WTC11 (cell line): ENCODE results near the gene XRCC5. TPM values are rescaled to one million over a fixed set of nuclear protein-coding genes. Genes with fewer than 3 reads are reported as not detected.

Source experiments
- ATAC-seq: fragments of 200-7000 bp; cut with Tn5 transposase; 2 replicates; pipeline ENCODE4 v1.10.0; 2021; ENCODE audit warnings: mild to moderate bottlenecking, moderate library complexity
- CTCF ChIA-PET: fragments of 300-600 bp; sonication (Branson Sonifier 250); formaldehyde crosslinking; loops from one replicate; lab custom pipeline; 2021; ENCODE audit warnings: antibody characterized with exemption; lab: Charles Lee
- POLR2A ChIA-PET: fragments of 350-600 bp; sonication (Branson Sonifier 250); formaldehyde crosslinking; loops from one replicate; lab custom pipeline; 2021; ENCODE audit warnings: antibody characterized with exemption; lab: Charles Lee
- DNase-seq: peaks from one replicate; pipeline ENCODE4 v3.0.0; 2021; ENCODE audit warnings: low spot score
- H3K27ac Mint-ChIP-seq: 2 replicates; pipeline ENCODE4 v1.8.0; 2021; ENCODE audit warnings: mixed read lengths
- H3K27me3 Mint-ChIP-seq: 2 replicates; pipeline ENCODE4 v1.8.0; 2021; ENCODE audit warnings: low read depth, mild to moderate bottlenecking, moderate library complexity, mixed read lengths
- H3K36me3 Mint-ChIP-seq: 2 replicates; pipeline ENCODE4 v1.8.0; 2021; ENCODE audit warnings: mixed read lengths
- H3K4me1 Mint-ChIP-seq: 2 replicates; pipeline ENCODE4 v1.8.0; 2022; ENCODE audit warnings: mixed read lengths
- H3K4me3 Mint-ChIP-seq: 2 replicates; pipeline ENCODE4 v1.8.0; 2021; ENCODE audit warnings: mild to moderate bottlenecking, moderate library complexity, mixed read lengths
- H3K9me3 Mint-ChIP-seq: 2 replicates; pipeline ENCODE4 v1.8.0; 2021; ENCODE audit warnings: mixed read lengths
- CBFB ChIP-seq: sonication (generic); formaldehyde crosslinking; IDR thresholded peaks from 2 replicates; pipeline ENCODE4 v1.8.1; 2022; ENCODE audit warnings: mild to moderate bottlenecking, low read depth, missing genetic modification reagents
- CREM ChIP-seq: sonication (generic); formaldehyde crosslinking; IDR thresholded peaks from 2 replicates; pipeline ENCODE4 v1.8.1; 2022; ENCODE audit warnings: mild to moderate bottlenecking, missing genetic modification reagents, moderate library complexity
- FOXP1 ChIP-seq: sonication (generic); formaldehyde crosslinking; IDR thresholded peaks from 2 replicates; pipeline ENCODE4 v1.8.0; 2022; ENCODE audit warnings: missing genetic modification reagents, mild to moderate bottlenecking, moderate library complexity, borderline replicate concordance
- GABPB1 ChIP-seq: sonication (generic); formaldehyde crosslinking; IDR thresholded peaks from 2 replicates; pipeline ENCODE4 v1.8.1; 2023; ENCODE audit warnings: mild to moderate bottlenecking, missing genetic modification reagents
- HMGA2 ChIP-seq: fragments of 250-450 bp; sonication (Bioruptor Pico); IDR thresholded peaks from 2 replicates; pipeline ENCODE4 v1.4.0; 2021; ENCODE audit warnings: mild to moderate bottlenecking, moderate library complexity
- JAZF1 ChIP-seq: fragments of 250-450 bp; sonication (Bioruptor Pico); IDR thresholded peaks from 2 replicates; pipeline ENCODE4 v1.9.0; 2021; ENCODE audit warnings: moderate library complexity, mild to moderate bottlenecking, inconsistent platforms
- NFATC4 ChIP-seq: fragments of 250-450 bp; sonication (Bioruptor Pico); IDR thresholded peaks from 2 replicates; pipeline ENCODE4 v1.9.0; 2021; ENCODE audit warnings: mild to moderate bottlenecking
- RELA ChIP-seq: sonication (generic); formaldehyde crosslinking; IDR thresholded peaks from 2 replicates; pipeline ENCODE4 v1.8.1; 2022; ENCODE audit warnings: missing genetic modification reagents, mild to moderate bottlenecking, borderline replicate concordance
- SMAD3 ChIP-seq: sonication (generic); formaldehyde crosslinking; IDR thresholded peaks from 2 replicates; pipeline ENCODE4 v1.8.0; 2022; ENCODE audit warnings: missing genetic modification reagents, mild to moderate bottlenecking, borderline replicate concordance
- TCF7 ChIP-seq: sonication (generic); formaldehyde crosslinking; IDR thresholded peaks from 2 replicates; pipeline ENCODE4 v1.8.0; 2022; ENCODE audit warnings: mild to moderate bottlenecking, low read depth, missing genetic modification reagents, moderate library complexity
- total RNA-seq: library from RNA; stranded (reverse); gene quantifications from 3 replicates; pipeline ENCODE4 v1.2.3, GENCODE V29; 2021
- TF ChIP-seq, protein P1 (sequence below): sonication (generic); formaldehyde crosslinking; IDR thresholded peaks from 2 replicates; pipeline ENCODE4 v1.8.1; 2023; ENCODE audit warnings: mild to moderate bottlenecking, missing genetic modification reagents, borderline replicate concordance
- TF ChIP-seq, protein P2 (sequence below): sonication (generic); formaldehyde crosslinking; IDR thresholded peaks from 2 replicates; pipeline ENCODE4 v1.8.1; 2022; ENCODE audit warnings: missing genetic modification reagents, borderline replicate concordance
- TF ChIP-seq, protein P3 (sequence below): sonication (generic); formaldehyde crosslinking; IDR thresholded peaks from 2 replicates; pipeline ENCODE4 v1.8.0; 2023; ENCODE audit warnings: missing genetic modification reagents, mild to moderate bottlenecking, borderline replicate concordance

XRCC5 gene
- total RNA-seq, 1 experiment from 2014 or later = 522 TPM

DNA sequence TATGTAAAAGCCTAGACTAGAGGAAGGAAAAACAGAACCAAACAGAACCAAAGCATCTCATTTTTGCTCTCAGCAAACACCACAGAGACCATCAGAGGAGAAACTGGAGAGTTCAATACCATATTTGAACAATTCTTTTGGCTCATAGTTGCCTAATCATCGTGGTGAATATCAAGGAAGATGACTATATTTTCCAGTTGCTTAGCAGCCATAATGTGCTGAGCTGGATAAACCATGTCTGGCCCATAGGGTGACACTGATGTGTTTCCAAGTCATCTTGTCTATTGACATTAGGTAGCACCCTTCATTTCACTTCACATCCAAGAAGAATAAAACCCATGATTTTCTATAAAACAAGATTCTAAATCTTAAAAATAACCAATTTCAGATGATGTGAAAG, 5.9 kb upstream of the XRCC5 start (continued):
- TF ChIP-seq SMAD3 (no peak), TCF7 (CRISPR knock-in tag) (no peak), CBFB (CRISPR knock-in tag) (no peak)
- TF ChIP-seq, all 79 proteins: peak for 0

DNA sequence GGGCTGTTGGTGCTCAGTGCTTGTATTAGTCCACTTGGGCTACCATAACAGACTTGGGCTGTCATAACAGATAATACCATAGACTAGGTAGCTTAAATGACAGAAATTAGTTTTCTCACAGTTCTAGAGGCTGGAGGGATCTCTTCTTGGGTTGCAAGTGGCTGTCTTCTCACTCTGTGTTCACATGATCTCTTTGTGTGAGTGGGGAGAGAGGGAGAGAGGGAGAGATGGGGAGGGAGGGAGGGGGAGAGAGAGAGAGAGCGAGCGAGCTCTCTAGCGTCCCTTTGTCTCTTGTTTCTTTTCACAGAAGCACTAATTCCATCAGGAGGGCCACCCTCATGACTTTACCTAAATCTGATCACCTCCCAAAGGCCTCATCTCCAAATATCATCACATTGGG, 4.5 kb upstream of the XRCC5 start:
- POLR2A ChIA-PET = interaction anchor here (0.8 kb wide), 1 partner anchor 21 kb away, joined by 4 read pairs; no protein-coding TSS in a partner anchor
- TF ChIP-seq, protein P1, sequence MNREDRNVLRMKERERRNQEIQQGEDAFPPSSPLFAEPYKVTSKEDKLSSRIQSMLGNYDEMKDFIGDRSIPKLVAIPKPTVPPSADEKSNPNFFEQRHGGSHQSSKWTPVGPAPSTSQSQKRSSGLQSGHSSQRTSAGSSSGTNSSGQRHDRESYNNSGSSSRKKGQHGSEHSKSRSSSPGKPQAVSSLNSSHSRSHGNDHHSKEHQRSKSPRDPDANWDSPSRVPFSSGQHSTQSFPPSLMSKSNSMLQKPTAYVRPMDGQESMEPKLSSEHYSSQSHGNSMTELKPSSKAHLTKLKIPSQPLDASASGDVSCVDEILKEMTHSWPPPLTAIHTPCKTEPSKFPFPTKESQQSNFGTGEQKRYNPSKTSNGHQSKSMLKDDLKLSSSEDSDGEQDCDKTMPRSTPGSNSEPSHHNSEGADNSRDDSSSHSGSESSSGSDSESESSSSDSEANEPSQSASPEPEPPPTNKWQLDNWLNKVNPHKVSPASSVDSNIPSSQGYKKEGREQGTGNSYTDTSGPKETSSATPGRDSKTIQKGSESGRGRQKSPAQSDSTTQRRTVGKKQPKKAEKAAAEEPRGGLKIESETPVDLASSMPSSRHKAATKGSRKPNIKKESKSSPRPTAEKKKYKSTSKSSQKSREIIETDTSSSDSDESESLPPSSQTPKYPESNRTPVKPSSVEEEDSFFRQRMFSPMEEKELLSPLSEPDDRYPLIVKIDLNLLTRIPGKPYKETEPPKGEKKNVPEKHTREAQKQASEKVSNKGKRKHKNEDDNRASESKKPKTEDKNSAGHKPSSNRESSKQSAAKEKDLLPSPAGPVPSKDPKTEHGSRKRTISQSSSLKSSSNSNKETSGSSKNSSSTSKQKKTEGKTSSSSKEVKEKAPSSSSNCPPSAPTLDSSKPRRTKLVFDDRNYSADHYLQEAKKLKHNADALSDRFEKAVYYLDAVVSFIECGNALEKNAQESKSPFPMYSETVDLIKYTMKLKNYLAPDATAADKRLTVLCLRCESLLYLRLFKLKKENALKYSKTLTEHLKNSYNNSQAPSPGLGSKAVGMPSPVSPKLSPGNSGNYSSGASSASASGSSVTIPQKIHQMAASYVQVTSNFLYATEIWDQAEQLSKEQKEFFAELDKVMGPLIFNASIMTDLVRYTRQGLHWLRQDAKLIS (CRISPR knock-in tag) = no peak
- TF ChIP-seq NFATC4 (no peak), RELA (CRISPR knock-in tag) (no peak), CREM (CRISPR knock-in tag) (no peak), HMGA2 (CRISPR knock-in tag) (no peak), JAZF1 (CRISPR knock-in tag) (no peak), FOXP1 (CRISPR knock-in tag) (no peak)
- DNase-seq (no peak), ATAC-seq (no peak)
- H3K4me3 Mint-ChIP-seq = no peak overlapping the region
- H3K27ac Mint-ChIP-seq = no peak overlapping the region
- H3K4me1 Mint-ChIP-seq = peaks cover 16% of the 10 kb centered on the region
- no peaks in the 10 kb centered on the region; the same call in 1 of the 2 replicates for H3K27me3 Mint-ChIP-seq
- 0 out of 2 replicates have a peak, but pooled peaks cover 1% of the 10 kb centered on the region for H3K36me3 Mint-ChIP-seq
- CTCF ChIA-PET = interaction anchor here (1.2 to 1.3 kb wide), 2 partner anchors 10 to 41 kb away, joined by 4 to 6 read pairs; no protein-coding TSS in a partner anchor
- H3K9me3 Mint-ChIP-seq = no peaks in the 10 kb centered on the region

DNA sequence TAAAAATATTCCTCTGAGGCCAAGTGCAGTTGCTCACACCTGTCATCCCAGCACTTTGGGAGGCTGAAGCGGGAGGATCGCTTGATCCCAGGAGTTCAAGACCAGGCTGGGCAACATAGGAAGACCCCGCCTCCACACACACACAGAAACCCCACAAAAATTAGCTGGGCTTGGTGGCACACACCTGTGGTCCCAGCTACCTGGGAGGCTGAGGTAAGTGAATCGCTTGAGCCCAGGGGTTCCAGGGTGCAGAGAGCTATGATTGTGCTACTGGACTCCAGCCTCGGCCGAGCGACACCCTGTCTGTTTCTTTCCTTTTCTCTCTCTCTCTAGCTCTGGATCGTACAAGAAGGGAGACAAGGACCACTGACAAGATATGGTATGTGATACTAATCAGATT, 1.8 kb upstream of the XRCC5 start:
- no peak for ATAC-seq
- Mint-ChIP-seq H3K27ac (peak overlapping the region; percentile 95; the same call in 1 of the 2 replicates), H3K4me3 (peak overlapping the region; percentile 100), H3K4me1 (peaks cover 36% of the 10 kb centered on the region), H3K9me3 (no peaks in the 10 kb centered on the region), H3K36me3 (peaks cover 27% of the 10 kb centered on the region), H3K27me3 (no peaks in the 10 kb centered on the region; the same call in 1 of the 2 replicates)
- POLR2A ChIA-PET = interaction anchor here (0.7 to 3.5 kb wide), 2 partner anchors 19 to 25 kb away, joined by 3 to 46 read pairs; partner anchors contain the start of genes PECR and TMEM169
- CTCF ChIA-PET = interaction anchor here (0.6 to 3.0 kb wide), 6 partner anchors 23 to 165 kb away, joined by 3 to 22 read pairs (median 6); partner anchors contain the start of genes PECR and TMEM169
- no peak for DNase-seq
- TF ChIP-seq, protein P2, sequence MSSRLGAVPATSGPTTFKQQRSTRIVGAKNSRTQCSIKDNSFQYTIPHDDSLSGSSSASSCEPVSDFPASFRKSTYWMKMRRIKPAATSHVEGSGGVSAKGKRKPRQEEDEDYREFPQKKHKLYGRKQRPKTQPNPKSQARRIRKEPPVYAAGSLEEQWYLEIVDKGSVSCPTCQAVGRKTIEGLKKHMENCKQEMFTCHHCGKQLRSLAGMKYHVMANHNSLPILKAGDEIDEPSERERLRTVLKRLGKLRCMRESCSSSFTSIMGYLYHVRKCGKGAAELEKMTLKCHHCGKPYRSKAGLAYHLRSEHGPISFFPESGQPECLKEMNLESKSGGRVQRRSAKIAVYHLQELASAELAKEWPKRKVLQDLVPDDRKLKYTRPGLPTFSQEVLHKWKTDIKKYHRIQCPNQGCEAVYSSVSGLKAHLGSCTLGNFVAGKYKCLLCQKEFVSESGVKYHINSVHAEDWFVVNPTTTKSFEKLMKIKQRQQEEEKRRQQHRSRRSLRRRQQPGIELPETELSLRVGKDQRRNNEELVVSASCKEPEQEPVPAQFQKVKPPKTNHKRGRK (CRISPR knock-in tag) = no peak
- TF ChIP-seq, protein P3, sequence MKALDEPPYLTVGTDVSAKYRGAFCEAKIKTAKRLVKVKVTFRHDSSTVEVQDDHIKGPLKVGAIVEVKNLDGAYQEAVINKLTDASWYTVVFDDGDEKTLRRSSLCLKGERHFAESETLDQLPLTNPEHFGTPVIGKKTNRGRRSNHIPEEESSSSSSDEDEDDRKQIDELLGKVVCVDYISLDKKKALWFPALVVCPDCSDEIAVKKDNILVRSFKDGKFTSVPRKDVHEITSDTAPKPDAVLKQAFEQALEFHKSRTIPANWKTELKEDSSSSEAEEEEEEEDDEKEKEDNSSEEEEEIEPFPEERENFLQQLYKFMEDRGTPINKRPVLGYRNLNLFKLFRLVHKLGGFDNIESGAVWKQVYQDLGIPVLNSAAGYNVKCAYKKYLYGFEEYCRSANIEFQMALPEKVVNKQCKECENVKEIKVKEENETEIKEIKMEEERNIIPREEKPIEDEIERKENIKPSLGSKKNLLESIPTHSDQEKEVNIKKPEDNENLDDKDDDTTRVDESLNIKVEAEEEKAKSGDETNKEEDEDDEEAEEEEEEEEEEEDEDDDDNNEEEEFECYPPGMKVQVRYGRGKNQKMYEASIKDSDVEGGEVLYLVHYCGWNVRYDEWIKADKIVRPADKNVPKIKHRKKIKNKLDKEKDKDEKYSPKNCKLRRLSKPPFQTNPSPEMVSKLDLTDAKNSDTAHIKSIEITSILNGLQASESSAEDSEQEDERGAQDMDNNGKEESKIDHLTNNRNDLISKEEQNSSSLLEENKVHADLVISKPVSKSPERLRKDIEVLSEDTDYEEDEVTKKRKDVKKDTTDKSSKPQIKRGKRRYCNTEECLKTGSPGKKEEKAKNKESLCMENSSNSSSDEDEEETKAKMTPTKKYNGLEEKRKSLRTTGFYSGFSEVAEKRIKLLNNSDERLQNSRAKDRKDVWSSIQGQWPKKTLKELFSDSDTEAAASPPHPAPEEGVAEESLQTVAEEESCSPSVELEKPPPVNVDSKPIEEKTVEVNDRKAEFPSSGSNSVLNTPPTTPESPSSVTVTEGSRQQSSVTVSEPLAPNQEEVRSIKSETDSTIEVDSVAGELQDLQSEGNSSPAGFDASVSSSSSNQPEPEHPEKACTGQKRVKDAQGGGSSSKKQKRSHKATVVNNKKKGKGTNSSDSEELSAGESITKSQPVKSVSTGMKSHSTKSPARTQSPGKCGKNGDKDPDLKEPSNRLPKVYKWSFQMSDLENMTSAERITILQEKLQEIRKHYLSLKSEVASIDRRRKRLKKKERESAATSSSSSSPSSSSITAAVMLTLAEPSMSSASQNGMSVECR (CRISPR knock-in tag) = no peak
- TF ChIP-seq GABPB1 (CRISPR knock-in tag) = no peak
